Measurements from ENCODE around the gene CCDC144A.
"Not testable (repeated sequence)": the region's sequence is repeated elsewhere in the genome, so short reads cannot be mapped to it uniquely, and the experiment has no call there.

- TF ChIP-seq CTCF, POLR2A (IDR thresholded peaks at IDR 0.05): not testable (repeated sequence)
Measured at GRCh38 chr17:16794215-16794614, 104.2 kb downstream of the CCDC144A start.

Data from uterus (tissue), 2 donors.